Activated naive CD4-positive, alpha-beta T cell treated with Interleukin-2 at 50 U/mL for 16 hours (primary cell): ENCODE data around the gene DUSP8.
"Not testable (repeated sequence)": the region's sequence is repeated elsewhere in the genome, so short reads cannot be mapped to it uniquely, and the experiment has no call there.

Source experiments
- DNase-seq: peaks from one replicate; pipeline ENCODE4 v3.0.0-alpha.2; 2020

The DUSP8 gene

DNA sequence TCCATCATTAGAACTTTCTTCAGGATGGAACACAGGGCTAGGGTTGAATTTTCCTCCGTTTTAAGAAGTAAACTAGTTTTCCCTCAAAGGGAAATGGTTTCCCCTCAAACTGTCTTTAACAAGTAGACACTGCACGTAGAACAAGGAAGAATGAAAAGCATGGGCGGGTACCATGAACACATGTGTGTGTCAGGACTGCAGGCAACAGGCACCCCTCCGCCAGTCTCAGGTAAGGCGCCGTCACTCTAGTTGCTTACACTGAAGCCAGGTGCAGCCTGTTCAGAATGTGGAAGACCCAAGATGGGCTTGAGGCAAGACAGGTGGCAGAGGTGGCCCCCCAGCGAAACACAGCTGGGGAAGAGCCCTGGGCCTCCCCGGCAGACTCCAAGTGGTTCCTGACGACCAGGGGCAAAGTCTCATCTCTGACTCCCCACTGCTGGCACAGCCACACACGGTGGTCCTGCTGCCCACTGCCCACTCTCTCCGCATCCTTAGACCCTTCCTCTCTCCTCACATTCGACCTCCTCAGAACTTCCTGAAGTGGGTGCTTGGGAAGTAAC, 60.1 kb downstream of the DUSP8 start:
- DNase-seq: no peak

DNA sequence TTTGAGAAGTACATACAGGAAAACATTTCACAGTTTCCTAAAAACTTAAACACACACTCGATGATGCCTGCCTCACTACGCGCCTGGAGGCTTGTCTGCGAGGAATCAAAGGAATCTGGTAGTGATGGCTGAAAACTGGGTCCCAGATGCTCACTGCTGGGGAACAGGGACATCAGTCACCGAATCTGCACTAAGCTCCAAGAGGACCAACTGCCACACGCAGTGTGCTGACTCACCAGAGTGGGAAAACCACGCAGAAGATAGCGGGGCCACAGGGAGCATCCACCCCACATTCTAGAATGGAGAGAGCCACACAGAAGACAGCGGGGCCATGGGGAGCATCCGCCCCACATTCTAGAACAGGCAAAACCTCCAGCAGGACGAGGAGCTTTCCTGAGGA, 61.1 kb downstream of the DUSP8 start:
- DNase-seq: no peak

DNA sequence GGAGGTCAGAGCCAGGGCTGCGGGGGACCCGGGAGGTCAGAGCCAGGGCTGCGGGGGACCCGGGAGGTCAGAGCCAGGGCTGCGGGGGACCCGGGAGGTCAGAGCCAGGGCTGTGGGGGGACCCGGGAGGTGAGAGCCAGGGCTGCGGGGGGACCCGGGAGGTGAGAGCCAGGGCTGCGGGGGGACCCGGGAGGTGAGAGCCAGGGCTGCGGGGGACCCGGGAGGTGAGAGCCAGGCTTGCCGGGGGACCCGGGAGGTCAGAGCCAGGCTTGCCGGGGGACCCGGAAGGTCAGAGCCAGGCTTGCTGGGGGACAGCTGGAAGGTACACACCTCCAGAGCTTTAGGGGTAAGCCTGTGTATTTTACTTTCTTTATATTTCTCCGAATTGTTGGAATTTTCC, 61.7 kb downstream of the DUSP8 start:
- DNase-seq: not testable (repeated sequence)

DNA sequence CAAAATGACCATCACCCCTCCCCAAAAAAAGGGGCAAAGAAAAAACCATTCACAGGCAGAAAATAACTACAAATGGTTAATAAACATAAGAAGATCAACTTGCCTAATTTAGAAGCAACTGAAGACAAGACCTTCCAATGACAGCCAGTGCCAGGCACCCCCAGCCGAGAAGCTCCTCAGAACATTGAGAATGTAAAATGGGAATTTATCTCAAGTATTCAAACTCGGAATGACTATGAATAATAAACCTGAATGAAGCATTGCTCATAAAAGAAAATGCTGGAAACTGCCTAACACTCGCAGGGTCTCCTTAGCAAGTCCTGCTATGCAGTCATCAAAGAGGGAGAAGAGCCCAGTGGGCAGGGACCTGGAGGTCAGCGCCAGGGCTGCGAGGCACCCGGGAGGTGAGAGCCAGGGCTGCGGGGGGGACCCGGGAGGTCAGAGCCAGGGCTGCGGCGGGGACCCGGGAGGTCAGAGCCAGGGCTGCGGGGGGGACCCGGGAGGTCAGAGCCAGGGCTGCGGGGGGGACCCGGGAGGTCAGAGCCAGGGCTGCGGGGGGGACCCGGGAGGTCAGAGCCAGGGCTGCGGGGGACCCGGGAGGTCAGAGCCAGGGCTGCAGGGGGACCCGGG, 62.3 kb downstream of the DUSP8 start:
- DNase-seq: no peak

DNA sequence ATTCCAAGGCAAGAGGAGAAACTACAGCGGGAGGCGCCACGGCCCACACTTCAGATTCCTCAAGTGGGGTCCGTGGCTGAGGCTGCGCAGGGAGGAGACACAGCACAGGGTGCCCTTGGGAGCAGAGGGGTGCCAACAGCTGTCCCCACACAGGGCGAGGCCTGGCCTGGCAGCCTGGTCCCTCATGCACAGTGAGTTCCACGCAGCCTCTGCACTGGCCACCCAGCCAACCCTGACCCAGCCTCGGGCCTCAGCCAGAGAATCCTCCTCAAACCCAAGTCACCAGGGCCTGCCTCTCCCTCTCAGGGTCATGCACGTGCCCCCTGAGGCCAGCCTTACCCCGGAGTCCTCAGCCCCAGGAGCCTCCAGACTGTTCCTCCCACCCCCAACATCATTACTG, 63.1 kb downstream of the DUSP8 start:
- DNase-seq: no peak

DNA sequence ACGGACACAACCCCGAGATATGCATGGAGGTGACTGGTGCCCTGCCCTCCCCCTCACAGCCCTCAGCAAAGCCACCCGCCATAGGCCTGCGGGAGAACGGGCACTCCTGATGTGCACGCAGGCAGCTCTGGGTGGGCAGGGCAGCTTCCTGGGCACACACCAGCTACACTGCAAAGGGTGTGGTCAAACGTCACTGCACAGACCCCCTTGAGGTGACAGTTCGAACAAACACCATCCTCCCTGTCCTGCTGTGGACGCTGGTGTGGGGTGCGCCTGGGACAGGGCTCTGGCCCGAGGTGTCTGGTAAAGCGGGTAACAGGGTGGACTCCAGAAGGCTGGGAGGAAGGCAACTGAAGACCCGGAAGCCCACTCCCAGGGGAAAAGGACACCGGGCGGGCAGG, 63.6 kb downstream of the DUSP8 start:
- no peak for DNase-seq

DNA sequence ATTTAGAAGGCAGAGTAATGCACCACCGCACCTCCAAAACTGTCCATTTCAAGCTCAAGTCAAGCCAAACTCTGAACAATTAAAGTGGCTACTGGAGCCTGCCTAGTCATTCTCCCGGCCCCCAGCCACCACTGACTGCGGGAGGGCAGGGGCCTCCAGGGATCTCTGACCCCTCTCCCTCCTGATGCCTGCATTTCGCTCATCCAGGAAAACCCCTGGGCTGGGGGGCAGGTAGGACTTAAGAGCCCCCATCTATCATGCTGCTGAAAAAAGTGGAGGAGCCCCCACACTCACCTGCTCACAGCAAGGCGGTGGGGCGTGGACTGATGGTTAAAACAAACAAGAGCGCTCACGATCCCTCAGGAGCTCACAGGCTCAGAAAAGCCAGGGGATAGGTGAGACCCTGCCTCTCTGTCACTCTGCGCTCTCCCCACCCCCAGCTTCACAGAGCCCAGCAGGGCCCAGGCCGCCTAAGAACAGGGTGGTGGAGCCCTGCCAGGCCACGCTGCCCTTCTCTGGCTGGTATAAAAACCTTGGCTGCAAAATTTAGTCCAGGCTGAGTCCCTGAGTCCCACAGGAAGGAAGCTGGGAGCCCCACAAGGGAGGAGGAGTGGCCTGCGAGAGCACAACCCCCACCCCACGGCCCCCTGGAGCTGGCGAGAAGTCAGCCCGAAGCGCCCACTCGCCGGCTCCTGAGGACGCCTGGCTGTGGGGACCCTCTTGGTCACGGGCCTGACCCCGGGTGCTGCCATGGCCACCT, 64.5 kb downstream of the DUSP8 start:
- no peak for DNase-seq

DNA sequence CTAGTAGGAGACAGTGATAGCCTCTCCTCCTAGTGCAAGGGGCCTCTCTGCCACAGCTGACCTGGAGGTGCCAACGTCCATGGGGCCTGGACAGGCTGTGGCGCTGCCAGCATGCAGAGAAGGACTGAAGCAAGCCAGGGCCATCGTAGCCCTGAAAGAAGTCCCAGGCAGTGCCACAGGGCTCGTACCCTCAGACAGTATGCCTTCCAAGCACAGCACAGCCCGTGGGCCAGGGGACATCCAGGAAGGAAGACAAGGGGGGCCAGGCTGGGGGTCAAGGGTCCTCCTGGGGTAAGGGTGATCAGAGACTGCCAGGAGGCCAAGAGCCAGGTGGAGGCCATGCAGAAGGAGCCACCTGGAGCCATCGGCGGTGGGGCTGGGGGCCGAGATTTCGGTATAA, 65.1 kb downstream of the DUSP8 start:
- DNase-seq: no peak

DNA sequence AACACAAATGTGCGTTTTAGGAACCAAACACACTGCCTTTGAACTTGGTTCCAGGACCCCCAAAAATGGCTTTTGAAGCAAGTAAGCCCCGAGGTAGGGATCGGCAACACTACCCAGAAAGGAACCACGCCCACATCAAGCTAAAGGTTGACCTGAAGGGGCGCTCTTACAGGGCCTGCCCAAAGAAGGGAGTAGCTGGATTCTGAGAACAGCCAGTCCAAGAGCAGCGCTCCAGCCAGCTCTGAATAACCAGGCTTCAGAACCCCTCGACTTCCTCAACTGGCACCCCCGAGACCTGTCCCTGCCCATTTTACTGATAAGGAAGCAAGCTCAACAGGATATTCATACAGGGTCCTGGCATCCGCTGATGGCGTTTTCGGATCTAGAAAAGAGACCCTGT, 66.6 kb downstream of the DUSP8 start:
- no peak for DNase-seq

DNA sequence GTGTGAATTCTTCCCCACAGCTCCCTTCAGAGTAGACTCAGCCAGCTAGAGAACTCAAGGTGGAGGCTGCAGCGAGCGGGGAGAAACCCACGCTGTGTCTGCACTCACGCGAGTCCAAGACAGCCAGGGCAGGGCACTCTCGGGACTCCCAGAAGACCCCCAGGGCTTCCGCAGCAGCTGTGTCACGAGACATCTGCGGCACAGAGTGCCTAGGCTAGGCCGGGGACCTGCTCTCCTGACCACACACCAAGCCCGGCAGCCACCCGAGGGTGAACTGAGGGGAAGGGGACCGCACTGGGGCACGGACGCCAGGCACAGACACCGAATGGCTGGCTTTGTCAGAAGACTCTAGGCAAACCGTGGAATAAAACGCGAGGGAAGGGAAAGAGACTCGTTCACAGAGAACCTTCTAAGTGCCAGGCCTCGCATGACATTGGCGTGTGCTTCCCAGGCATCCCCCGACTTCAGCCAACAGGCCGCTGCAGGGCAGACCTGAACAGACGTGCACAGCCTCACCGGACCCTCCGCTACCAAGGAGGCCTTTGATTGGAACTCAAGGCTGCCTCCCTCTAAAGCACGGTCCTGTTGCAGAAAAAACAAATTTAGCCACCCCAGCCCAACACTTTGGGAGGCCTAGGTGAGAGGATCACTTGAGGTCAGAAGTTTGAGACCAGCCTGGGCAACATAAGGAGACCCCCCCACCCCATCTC, 67.3 kb downstream of the DUSP8 start:
- DNase-seq: no peak

DNA sequence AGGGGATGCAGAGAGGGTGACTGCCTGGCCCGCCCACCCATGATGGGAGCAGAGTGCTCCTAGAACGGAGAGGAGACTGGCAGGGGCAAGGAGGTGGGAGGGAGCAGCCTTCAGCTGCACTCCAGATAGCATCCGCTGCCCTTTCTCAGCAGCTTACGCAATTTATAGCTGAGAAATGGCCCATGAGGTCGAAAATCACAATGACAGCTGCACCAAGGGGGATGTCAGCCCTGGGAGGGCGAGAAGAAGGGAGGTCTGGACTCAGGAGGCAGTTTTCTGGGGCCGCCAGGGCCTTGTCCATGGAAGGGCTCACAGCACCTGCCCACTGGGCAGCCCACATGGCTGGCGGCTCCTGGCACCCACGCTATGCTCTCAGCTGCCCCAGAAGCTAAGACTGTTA, 67.9 kb downstream of the DUSP8 start:
- no peak for DNase-seq
